ENCODE results near the gene RASSF8.

The RASSF8 gene

DNA sequence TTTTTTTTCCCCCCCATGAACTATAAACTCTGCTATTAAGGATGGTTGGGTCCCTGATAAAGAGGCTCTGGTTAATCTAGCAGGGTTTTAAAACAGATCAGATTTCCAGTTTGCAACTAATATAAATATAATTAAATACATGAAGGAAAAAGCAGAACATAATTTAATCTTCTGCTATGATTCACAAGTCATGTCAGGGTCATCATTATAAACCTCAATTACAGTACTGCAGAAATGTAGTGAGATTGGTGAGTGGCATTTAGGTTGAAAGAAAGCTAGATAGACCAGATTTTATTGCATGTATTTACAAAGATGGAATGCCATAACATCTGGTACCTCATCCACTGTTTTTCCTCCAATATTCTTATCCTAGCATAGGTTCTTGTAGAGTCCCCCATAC is 14.5 kb upstream of the RASSF8 start:
- Mint-ChIP-seq H3K9me3 (no peaks in the 10 kb centered on the region), H3K27me3 (no peaks in the 10 kb centered on the region), H3K27ac (no peak overlapping the region), H3K36me3 (ENCODE audit: low read depth) (no peaks in the 10 kb centered on the region), H3K4me1 (ENCODE audit: low read depth) (no peaks in the 10 kb centered on the region), H3K4me3 (no peak overlapping the region)
- intact Hi-C loops (cut with micrococcal nuclease) = no loop called here

DNA sequence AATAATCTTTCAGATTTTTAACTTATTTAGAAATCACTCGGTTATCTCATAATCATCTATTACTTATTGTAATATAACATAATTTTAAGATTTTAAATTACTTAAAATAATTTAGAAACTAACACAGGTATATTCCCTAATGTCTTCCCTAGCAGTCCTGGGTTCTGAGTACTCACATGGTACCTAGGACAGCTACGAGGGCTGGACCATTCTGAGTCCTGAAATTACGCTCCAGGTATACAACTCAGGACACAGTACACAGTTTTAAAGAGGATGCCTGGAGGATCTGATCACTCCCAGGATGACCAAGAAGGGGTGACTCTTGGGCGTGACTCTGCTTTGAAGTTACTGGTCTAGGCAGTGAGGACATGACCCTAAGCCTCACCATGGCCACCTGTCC is 9.1 kb upstream of the RASSF8 start:
- no peaks in the 10 kb centered on the region for H3K4me1 Mint-ChIP-seq (ENCODE audit: low read depth)
- H3K36me3 Mint-ChIP-seq (ENCODE audit: low read depth) = no peaks in the 10 kb centered on the region
- no peak overlapping the region for H3K27ac Mint-ChIP-seq
- intact Hi-C loops (cut with micrococcal nuclease) = no loop called here
- H3K27me3 Mint-ChIP-seq = no peaks in the 10 kb centered on the region
- no peaks in the 10 kb centered on the region for H3K9me3 Mint-ChIP-seq
- H3K4me3 Mint-ChIP-seq = no peak overlapping the region

DNA sequence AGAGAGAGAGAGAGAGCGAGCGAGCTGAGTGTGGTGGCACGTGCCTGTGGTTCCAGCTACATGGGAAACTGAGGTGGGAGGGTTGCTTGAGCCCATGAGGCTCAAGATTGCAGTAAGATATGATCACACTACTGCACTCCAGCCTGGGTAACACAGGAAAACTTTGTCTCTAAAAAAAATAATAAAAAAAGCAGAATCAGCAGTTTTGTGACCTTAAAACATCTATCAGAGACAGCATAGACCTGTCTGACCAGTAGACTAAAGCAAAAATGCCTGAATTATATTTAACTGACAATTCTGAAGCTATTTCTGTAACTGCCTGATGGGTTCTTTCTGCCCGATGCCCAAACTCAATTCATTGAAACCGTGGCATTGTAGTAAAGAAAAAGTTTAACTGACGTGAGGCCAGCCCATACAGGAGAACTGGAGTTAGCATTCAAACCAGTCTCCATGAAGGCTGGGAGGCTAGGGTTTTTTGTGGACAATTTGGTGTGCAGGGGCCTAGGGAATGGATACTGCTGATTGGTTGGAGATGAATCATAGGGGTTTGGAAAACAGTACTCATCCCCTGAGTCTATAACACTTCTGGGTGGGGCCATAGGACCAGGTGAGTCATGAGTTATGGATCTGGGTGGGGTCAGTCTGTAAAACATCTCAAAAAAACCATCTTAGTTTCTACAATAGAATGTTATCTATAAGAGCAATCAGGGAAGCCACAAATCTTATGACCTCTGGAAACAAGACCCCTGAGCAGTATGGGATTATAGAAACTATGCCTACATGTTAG is 8.0 kb upstream of the RASSF8 start:
- H3K9me3 Mint-ChIP-seq = no peaks in the 10 kb centered on the region
- H3K4me3 Mint-ChIP-seq = no peak overlapping the region
- H3K27ac Mint-ChIP-seq = no peak overlapping the region
- intact Hi-C loops (cut with micrococcal nuclease) = no loop called here
- H3K36me3 Mint-ChIP-seq (ENCODE audit: low read depth) = no peaks in the 10 kb centered on the region
- H3K4me1 Mint-ChIP-seq (ENCODE audit: low read depth) = no peaks in the 10 kb centered on the region
- H3K27me3 Mint-ChIP-seq = peaks cover 4% of the 10 kb centered on the region

DNA sequence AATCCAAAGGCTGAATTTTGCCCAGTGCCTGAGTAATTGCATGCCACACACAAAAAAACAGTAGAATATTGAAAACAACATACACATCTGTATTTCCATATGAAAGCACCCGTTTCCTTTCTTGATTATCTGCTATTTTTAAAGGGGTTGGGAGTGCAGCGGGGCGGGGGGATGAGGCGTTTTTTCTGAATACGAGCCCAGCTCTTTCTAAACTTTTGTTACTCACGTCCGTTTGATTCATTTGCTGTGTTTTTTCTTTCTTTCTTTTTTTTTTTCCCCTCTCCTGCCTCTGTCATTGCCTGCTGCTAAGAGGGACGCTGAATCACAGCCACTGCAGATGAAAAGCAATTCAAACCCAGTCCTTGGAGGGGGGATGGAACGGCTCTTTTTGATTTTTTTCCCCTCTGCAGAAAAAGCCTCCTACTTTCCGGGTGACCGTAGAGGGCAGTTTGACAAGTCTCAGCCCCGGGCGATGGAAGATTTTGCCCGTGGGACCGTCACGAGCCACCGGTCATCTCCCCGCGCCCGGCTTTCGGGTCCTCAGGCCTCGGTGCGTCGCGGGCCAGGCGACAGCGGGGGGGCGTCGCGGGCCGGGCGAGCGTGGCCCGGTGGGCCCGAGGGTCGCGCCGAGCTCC is 572 bp upstream of the RASSF8 start:
- intact Hi-C loops (cut with micrococcal nuclease) = no loop called here
- H3K4me1 Mint-ChIP-seq (ENCODE audit: low read depth) = peaks cover 21% of the 10 kb centered on the region
- H3K9me3 Mint-ChIP-seq = no peaks in the 10 kb centered on the region
- no peak overlapping the region for H3K27ac Mint-ChIP-seq
- peak overlapping the region; percentile 77 for H3K4me3 Mint-ChIP-seq
- no peaks in the 10 kb centered on the region for H3K36me3 Mint-ChIP-seq (ENCODE audit: low read depth)
- H3K27me3 Mint-ChIP-seq = peaks cover 62% of the 10 kb centered on the region

DNA sequence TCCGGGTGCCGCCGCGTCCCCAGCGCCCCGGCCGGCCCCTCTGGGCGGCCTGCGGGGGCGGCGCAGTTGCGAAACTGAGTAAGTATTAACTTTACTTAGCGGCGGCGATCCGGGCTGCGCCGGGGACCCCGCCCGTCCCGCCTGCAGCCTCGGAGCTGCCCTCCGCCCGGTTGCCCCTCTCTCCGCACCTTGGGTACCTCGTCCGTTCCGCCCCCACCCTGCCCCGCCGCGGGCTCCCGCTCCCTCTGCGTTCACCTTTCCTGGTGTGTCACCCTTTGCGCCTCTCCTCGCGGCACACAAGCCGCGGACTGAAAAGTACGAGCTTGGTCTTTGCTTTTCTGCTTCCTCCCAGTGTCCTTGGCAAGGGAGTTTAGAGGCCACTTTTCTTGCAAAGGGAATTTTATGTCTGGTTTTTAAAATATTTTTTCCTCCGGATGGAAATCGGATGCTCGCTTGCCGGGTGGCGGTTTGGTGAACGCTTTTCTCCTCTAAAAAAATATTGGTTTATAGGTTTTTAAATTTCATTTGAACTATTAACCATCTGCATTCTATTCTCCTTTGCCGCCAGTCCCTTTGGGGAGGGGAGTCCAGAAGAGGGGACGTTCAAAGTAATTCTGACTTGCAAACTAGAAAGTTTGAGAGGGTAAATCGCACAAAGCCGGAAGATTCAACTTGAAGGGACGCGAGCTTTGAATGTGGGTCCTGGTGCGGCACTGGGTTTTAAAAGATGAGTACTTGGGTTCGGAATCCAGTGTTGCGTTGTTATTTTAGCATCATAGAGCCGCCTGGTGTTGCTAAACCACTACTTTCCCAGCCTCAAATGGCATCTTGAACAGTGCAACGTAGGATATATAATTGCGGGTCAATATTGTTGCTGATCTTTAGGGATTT is 834 bp downstream of the RASSF8 start:
- intact Hi-C loops (cut with micrococcal nuclease) = no loop called here
- Mint-ChIP-seq H3K27ac (peak overlapping the region; percentile 61), H3K36me3 (ENCODE audit: low read depth) (no peaks in the 10 kb centered on the region), H3K4me1 (ENCODE audit: low read depth) (peaks cover 21% of the 10 kb centered on the region), H3K27me3 (peaks cover 67% of the 10 kb centered on the region), H3K9me3 (no peaks in the 10 kb centered on the region), H3K4me3 (peak overlapping the region; percentile 87)

DNA sequence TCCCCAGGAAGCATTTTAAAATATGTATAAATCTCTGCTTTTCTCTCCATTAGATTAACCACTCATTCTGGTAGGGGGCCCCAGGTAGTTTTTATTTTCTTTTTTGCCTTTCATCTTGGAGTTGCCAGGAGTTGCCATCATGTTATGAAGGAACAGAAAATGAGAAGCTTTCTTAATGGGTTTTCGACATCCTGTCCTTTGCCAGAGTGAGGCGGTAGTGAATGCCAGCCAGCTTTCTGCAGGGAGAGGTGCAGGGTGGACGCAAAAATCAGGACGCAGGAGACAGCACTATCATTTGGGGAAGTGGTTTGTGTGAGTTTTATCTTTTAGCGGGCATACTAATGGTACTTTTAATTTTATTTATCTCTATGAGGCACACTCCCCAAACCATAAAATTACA is 1.7 kb downstream of the RASSF8 start:
- Mint-ChIP-seq H3K9me3 (no peaks in the 10 kb centered on the region), H3K4me1 (ENCODE audit: low read depth) (peaks cover 21% of the 10 kb centered on the region), H3K27ac (no peak overlapping the region), H3K36me3 (ENCODE audit: low read depth) (no peaks in the 10 kb centered on the region), H3K27me3 (peaks cover 64% of the 10 kb centered on the region), H3K4me3 (peak overlapping the region; percentile 58)
- intact Hi-C loops (cut with micrococcal nuclease) = no loop called here

DNA sequence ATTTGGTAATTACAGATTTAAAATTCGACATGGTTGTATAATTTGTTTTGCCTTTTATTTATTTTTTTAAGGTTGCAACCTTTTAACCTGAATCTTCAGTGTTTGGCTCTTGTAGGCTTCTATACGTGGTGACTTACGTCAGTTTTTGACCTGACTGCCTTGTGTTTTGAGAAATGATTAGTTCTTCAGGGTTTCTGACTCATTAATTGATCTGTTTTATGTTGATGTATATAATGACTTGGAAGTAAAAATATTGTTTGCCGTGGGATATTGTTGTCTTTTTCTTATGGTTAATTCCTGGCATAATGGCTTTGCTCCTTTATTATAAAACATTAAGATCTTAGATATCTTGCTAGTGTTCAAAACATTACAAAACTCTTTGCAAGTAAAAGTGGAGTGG is 2.5 kb downstream of the RASSF8 start:
- intact Hi-C loops (cut with micrococcal nuclease) = no loop called here

DNA sequence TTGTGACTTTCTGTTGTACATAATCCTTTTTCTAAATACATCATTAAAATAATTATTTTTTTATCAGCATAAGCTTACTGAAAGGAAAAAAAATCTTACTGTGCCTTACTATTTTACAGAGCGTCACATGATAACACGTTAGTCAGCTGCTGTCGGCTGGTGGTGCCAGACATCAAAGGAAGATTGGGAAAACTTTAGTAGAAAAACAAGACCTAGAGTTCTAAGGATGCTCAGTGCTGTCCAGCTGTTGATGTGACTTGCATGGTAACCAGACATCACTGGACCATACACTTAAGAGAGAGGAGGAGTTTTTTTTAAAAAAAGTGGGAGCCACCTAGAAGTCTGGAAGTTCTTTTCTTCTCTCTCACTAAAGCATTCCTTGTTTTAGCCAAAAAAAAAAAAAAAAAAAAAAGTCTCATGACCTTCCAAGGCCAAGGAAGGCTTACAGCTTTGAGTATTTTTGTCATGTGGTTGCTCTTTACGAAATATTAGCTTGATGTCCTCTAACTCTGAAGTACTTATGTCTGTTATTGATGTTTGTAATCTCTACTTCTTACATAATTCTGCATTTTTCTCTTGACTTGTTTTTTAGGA is 4.5 kb downstream of the RASSF8 start:
- H3K27me3 Mint-ChIP-seq = peaks cover 39% of the 10 kb centered on the region
- intact Hi-C loops (cut with micrococcal nuclease) = no loop called here
- peaks cover 17% of the 10 kb centered on the region for H3K4me1 Mint-ChIP-seq (ENCODE audit: low read depth)
- no peaks in the 10 kb centered on the region for H3K36me3 Mint-ChIP-seq (ENCODE audit: low read depth)
- H3K27ac Mint-ChIP-seq = no peak overlapping the region
- H3K4me3 Mint-ChIP-seq = no peak overlapping the region
- H3K9me3 Mint-ChIP-seq = no peaks in the 10 kb centered on the region

More for the DNA sequence above, 2.5 kb downstream of the RASSF8 start:
- no peak overlapping the region for H3K4me3 Mint-ChIP-seq
- H3K36me3 Mint-ChIP-seq (ENCODE audit: low read depth) = no peaks in the 10 kb centered on the region
- peaks cover 21% of the 10 kb centered on the region for H3K4me1 Mint-ChIP-seq (ENCODE audit: low read depth)
- no peak overlapping the region for H3K27ac Mint-ChIP-seq
- no peaks in the 10 kb centered on the region for H3K9me3 Mint-ChIP-seq
- peaks cover 58% of the 10 kb centered on the region for H3K27me3 Mint-ChIP-seq

DNA sequence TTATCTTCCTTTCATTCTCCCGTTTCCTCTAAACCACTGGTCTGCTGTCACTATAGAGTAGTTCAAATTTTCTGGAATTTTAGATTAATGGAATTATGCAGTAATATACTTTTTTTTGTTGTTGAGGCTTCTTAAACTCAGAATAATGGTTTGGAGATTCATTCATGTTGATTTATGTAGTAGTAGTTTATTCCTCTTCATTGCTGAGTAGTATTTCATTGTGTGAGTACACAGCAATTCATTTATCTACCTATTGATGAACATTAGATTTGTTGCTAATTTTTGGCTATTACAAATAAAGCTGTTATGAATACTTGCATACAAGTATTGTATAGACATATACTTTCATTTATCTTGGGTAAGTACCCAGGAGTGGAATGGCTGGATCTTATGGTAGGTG is 7.2 kb downstream of the RASSF8 start:
- peaks cover 21% of the 10 kb centered on the region for H3K27me3 Mint-ChIP-seq
- H3K4me1 Mint-ChIP-seq (ENCODE audit: low read depth) = peaks cover 1% of the 10 kb centered on the region
- no peak overlapping the region for H3K27ac Mint-ChIP-seq
- H3K4me3 Mint-ChIP-seq = no peak overlapping the region
- H3K36me3 Mint-ChIP-seq (ENCODE audit: low read depth) = no peaks in the 10 kb centered on the region
- no peaks in the 10 kb centered on the region for H3K9me3 Mint-ChIP-seq
- intact Hi-C loops (cut with micrococcal nuclease) = no loop called here

DNA sequence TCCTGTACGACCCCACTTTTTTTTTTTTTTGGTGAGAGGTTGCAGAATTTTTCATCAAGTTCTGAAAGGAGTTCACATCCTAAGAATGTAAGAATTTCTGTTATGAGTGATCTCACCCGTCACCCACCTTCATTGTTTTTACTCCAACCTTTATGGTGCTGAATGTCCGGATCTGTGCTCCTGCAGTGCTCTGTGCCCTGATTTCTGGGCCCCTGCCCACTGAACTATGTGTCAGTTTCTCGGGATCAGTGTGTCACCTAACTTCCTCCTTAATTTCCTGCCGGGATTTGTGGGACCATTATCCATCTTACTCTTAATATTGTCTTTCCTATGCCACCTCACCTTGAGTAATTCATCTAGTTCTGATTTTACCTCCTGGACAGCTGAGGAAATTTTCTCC is 11.6 kb downstream of the RASSF8 start:
- Mint-ChIP-seq H3K4me1 (ENCODE audit: low read depth) (peaks cover 6% of the 10 kb centered on the region), H3K36me3 (ENCODE audit: low read depth) (no peaks in the 10 kb centered on the region), H3K27me3 (no peaks in the 10 kb centered on the region), H3K9me3 (no peaks in the 10 kb centered on the region), H3K27ac (no peak overlapping the region), H3K4me3 (no peak overlapping the region)
- intact Hi-C loops (cut with micrococcal nuclease) = no loop called here

DNA sequence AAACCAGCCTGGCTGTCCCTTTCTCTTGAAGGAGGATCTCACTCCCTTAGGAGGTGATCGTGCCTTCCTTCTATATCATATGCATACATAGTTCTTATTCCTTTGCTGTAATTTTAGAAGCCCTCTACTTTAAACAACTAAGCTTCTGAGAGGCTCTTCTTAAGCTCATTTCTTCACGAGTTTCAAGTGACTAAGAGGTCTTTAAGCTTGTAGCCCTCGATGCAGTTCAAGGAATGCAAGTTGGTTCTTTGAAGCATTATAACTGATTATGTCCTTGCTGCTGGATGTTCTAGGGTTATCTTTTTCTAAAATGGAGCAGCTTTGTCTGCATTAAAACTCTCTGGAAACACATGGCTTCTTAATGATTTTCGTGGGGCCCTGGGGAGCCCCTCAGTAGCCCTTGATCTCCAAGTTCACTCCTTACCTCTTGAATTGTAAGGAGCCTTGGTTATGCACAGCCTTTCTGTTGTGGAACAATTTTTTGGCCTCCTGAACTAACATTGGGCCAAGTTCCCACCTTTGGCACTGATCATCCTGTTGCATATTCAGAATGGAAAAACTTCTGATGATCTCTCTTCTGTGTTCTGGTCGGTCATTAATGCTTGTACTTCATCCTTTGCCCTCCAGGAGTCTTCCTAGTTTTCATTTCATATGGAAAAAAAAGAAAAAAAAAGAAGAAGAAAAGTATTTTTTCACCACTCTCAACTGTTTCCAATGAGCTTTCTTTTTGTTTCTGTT is 12.6 kb downstream of the RASSF8 start:
- no peaks in the 10 kb centered on the region for H3K36me3 Mint-ChIP-seq (ENCODE audit: low read depth)
- H3K27me3 Mint-ChIP-seq = no peaks in the 10 kb centered on the region
- H3K9me3 Mint-ChIP-seq = no peaks in the 10 kb centered on the region
- peaks cover 6% of the 10 kb centered on the region for H3K4me1 Mint-ChIP-seq (ENCODE audit: low read depth)
- H3K4me3 Mint-ChIP-seq = no peak overlapping the region
- intact Hi-C loops (cut with micrococcal nuclease) = no loop called here
- H3K27ac Mint-ChIP-seq = no peak overlapping the region

DNA sequence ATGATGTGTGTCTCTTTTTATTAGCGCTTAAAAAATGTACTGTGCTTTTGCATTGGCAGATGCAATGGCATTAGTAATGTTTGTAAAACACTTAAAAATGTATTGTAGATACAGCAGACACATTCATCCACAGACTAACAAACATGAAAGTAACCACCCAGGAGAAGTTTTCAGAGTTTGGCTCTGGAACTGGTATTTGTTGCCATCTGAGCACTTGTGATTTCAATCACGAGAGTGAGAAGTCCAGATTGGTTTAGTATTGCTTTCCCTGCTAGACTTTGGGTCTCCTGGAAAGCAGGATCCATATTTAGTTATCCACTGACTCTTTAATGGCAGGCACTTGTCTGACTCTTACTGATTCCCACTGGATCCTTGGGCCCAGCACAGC is 13.2 kb downstream of the RASSF8 start:
- H3K4me1 Mint-ChIP-seq (ENCODE audit: low read depth) = peaks cover 6% of the 10 kb centered on the region
- intact Hi-C loops (cut with micrococcal nuclease) = no loop called here

DNA sequence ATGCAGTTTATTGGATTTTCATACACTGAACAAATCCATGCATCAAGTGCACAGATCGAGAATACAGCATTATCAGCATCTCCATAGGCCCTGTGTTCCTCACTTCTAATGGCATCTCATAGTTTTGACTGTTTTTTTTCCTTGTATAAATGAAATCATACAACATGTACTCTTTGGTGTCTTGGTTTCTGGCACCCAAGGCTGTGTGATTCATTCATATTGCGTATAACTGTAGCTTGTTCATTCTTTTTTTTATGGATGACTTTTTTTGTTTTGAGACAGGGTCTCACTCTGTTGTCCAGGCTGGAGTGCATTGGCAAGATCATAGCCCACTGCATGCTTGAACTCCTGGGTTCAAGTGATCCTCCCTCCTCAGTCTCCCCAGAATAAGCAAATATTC is 14.3 kb downstream of the RASSF8 start:
- intact Hi-C loops (cut with micrococcal nuclease) = no loop called here
- no peaks in the 10 kb centered on the region for H3K27me3 Mint-ChIP-seq
- H3K4me3 Mint-ChIP-seq = no peak overlapping the region
- H3K9me3 Mint-ChIP-seq = no peaks in the 10 kb centered on the region
- H3K4me1 Mint-ChIP-seq (ENCODE audit: low read depth) = peaks cover 6% of the 10 kb centered on the region
- H3K27ac Mint-ChIP-seq = no peak overlapping the region
- H3K36me3 Mint-ChIP-seq (ENCODE audit: low read depth) = no peaks in the 10 kb centered on the region

More for the DNA sequence above, 13.2 kb downstream of the RASSF8 start:
- H3K27ac Mint-ChIP-seq = no peak overlapping the region
- H3K4me3 Mint-ChIP-seq = no peak overlapping the region
- H3K36me3 Mint-ChIP-seq (ENCODE audit: low read depth) = no peaks in the 10 kb centered on the region
- H3K27me3 Mint-ChIP-seq = no peaks in the 10 kb centered on the region
- no peaks in the 10 kb centered on the region for H3K9me3 Mint-ChIP-seq

Data from dendritic cell treated with granulocyte-macrophage colony-stimulating factor and Interleukin-4, amounts not matched to agents 40 ng/mL and 50 ng/mL, for 4 days (primary cell).